Trophoblast cell (in vitro differentiated cells and primary cell): ENCODE measurements around the gene CAPN15.
A peak's percentile ranks its signal among the peaks of the same experiment; 100 is the strongest.

ENCODE experiments used
- DNase-seq, 2 donors: peaks; one replicate each; pipeline ENCODE4 v3.0.0-alpha.2; 2016
- H2AFZ ChIP-seq: 2 replicates; pipeline ENCODE4 v1.6.1; 2013; ENCODE audit warnings: low read length, moderate library complexity, mild to moderate bottlenecking; ENCODE audit not compliant: insufficient read depth, poor library complexity
- H2AK5ac ChIP-seq: 2 replicates; pipeline ENCODE4 v1.6.1; 2013; ENCODE audit warnings: mild to moderate bottlenecking, low read length
- H2BK120ac ChIP-seq: 2 replicates; pipeline ENCODE4 v1.6.1; 2013; ENCODE audit warnings: low read length, mild to moderate bottlenecking, moderate library complexity; ENCODE audit not compliant: insufficient read depth, poor library complexity
- H2BK12ac ChIP-seq: 2 replicates; pipeline ENCODE4 v1.6.1; 2013; ENCODE audit warnings: mild to moderate bottlenecking, low read length, moderate library complexity
- H2BK5ac ChIP-seq: 2 replicates; pipeline ENCODE4 v1.6.1; 2013; ENCODE audit warnings: low read length, low read depth, moderate library complexity, mild to moderate bottlenecking; ENCODE audit not compliant: poor library complexity
- H3K14ac ChIP-seq: 2 replicates; pipeline ENCODE4 v1.6.1; 2013; ENCODE audit warnings: mild to moderate bottlenecking, low read length
- H3K18ac ChIP-seq: 2 replicates; pipeline ENCODE4 v1.6.1; 2013; ENCODE audit warnings: mild to moderate bottlenecking, low read length
- H3K23ac ChIP-seq: 2 replicates; pipeline ENCODE4 v1.6.1; 2013; ENCODE audit warnings: low read length
- H3K27ac ChIP-seq: 2 replicates; pipeline ENCODE4 v1.5.1; 2013; ENCODE audit warnings: low read depth, mild to moderate bottlenecking, inconsistent platforms, low read length, moderate library complexity
- H3K27me3 ChIP-seq: 2 replicates; pipeline ENCODE4 v1.6.1; 2013; ENCODE audit warnings: inconsistent platforms, mild to moderate bottlenecking, low read length, moderate library complexity; ENCODE audit not compliant: insufficient read depth
- H3K36me3 ChIP-seq, 2 experiments: 1 replicate in 1 of 2; 2 replicates in 1 of 2; pipeline ENCODE4 v1.6.1; 2013; ENCODE audit warnings: low read length in 2 of 2, mild to moderate bottlenecking in 2 of 2, moderate library complexity in 1 of 2; ENCODE audit not compliant: insufficient read depth in 2 of 2, control insufficient read depth in 1 of 2
- H3K4ac ChIP-seq: 2 replicates; pipeline ENCODE4 v1.6.1; 2013; ENCODE audit warnings: low read depth, mild to moderate bottlenecking, low read length, moderate library complexity
- H3K4me1 ChIP-seq, 2 experiments: 1 replicate in 1 of 2; 2 replicates in 1 of 2; pipeline ENCODE4 v1.6.1; 2013; ENCODE audit warnings: low read length in 2 of 2, mild to moderate bottlenecking in 2 of 2, moderate library complexity in 1 of 2; ENCODE audit not compliant: insufficient read depth in 2 of 2, control insufficient read depth in 1 of 2
- H3K4me2 ChIP-seq: 2 replicates; pipeline ENCODE4 v1.6.1; 2013; ENCODE audit warnings: inconsistent platforms, mild to moderate bottlenecking, low read length, moderate library complexity
- H3K4me3 ChIP-seq: 2 replicates; pipeline ENCODE4 v1.5.1; 2013; ENCODE audit warnings: mild to moderate bottlenecking, low read depth, low read length, inconsistent platforms
- H3K79me1 ChIP-seq: one replicate; pipeline ENCODE4 v1.6.1; 2013; ENCODE audit warnings: low read length
- H3K79me2 ChIP-seq: 2 replicates; pipeline ENCODE4 v1.6.1; 2013; ENCODE audit warnings: low read length, mild to moderate bottlenecking; ENCODE audit not compliant: control insufficient read depth, insufficient read depth, poor library complexity
- H3K9ac ChIP-seq: 2 replicates; pipeline ENCODE4 v1.6.1; 2013; ENCODE audit warnings: mild to moderate bottlenecking, low read length
- H3K9me3 ChIP-seq: 2 replicates; pipeline ENCODE4 v1.6.1; 2013; ENCODE audit warnings: low read depth, mild to moderate bottlenecking, control low read depth, inconsistent platforms, low read length; ENCODE audit not compliant: insufficient read depth
- H4K12ac ChIP-seq: 2 replicates; pipeline ENCODE4 v1.6.1; 2013; ENCODE audit warnings: low read depth, mild to moderate bottlenecking, low read length, moderate library complexity
- H4K8ac ChIP-seq: 2 replicates; pipeline ENCODE4 v1.6.1; 2013; ENCODE audit warnings: low read depth, mild to moderate bottlenecking, low read length, moderate library complexity
- H4K91ac ChIP-seq: one replicate; pipeline ENCODE4 v1.6.1; 2013; ENCODE audit warnings: low read depth, mild to moderate bottlenecking, low read length, moderate library complexity
- WGBS: extraction: QIAGEN DNeasy Blood & Tissue Kit; methylation state at CpG from one replicate; pipeline ENCODE4 v1.1.7; 2013; ENCODE audit warnings: missing lambda C conversion rate; ENCODE audit not compliant: insufficient read length, insufficient coverage; ENCODE audit errors: extremely low coverage; 5-methylcytosine and 5-hydroxymethylcytosine counted together

Gene CAPN15

DNA sequence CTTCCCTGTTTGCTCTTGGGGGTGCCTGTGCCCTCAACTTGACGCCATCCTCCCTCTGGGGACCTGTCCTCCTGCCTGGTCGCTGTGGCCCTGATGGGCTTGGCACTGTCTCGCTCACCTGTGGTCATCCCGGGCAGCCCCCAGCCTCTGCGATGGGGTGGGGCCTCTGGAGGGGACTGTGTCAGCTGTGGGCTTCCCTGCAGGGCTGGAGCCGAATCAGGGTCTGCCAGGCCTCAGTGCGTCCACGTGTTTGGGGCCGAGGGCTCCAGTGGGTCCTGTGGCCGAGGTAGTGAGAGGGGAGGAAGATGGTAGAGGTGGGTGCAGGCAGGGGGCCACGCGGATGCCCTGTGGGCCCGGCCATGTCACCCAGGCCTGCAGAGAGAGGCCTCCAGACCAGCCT lies 50.3 kb downstream of the CAPN15 start:
- no peak overlapping the region for H2AK5ac ChIP-seq
- H3K18ac ChIP-seq: no peak overlapping the region
- no peaks in the 10 kb centered on the region for H3K79me2 ChIP-seq
- no CpG with 5 or more reads among the region's 13 CpGs for WGBS
- peaks cover 13% of the 10 kb centered on the region for H3K9me3 ChIP-seq
- no peaks in the 10 kb centered on the region for H3K79me1 ChIP-seq
- no peak for DNase-seq
- peaks cover 37 to 39% of the 10 kb centered on the region in 2 experiments for H3K36me3 ChIP-seq
- H3K27me3 ChIP-seq: no peaks in the 10 kb centered on the region
- no peak overlapping the region for H3K4me3 ChIP-seq
- H4K12ac ChIP-seq: no peak overlapping the region
- H3K4ac ChIP-seq: no peak overlapping the region
- no peak overlapping the region for H3K14ac ChIP-seq
- H4K8ac ChIP-seq: no peak overlapping the region
- H3K27ac ChIP-seq: no peak overlapping the region
- no peaks in the 10 kb centered on the region for H3K4me1 ChIP-seq
- H2BK120ac ChIP-seq: no peak overlapping the region
- H2AFZ ChIP-seq: no peak overlapping the region
- H3K23ac ChIP-seq: no peak overlapping the region
- H4K91ac ChIP-seq: no peak overlapping the region
- H3K4me2 ChIP-seq: no peak overlapping the region
- no peak overlapping the region for H3K9ac ChIP-seq
- no peak overlapping the region for H2BK12ac ChIP-seq
- H2BK5ac ChIP-seq: no peak overlapping the region

DNA sequence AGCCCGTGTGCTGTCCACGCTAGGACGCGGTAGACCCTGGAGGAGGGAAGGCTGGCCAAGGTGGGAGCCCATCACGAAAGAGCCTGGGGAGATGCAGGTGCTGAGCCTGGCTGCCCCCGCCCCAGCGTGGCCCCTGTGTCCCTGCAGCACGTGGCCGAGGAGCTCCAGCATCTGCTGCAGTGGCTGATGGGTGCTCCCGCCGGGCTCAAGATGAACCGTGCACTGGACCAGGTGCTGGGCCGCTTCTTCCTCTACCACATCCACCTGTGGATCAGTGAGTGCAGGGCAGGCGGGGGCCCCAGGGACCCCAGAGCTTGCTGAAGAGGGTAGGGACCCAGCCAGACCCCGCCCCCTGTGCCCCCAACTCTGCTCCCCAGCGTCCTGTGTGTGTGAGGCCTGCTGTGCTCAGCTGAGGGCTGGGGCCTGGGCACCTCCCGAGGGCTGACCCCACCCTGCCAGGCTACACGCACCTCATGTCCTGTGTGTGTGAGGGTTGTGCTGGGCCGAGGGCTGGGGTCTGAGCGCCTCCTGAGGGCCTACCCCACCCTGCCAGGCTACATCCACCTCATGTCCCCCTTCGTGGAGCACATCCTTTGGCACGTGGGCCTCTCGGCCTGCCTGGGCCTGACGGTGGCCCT lies 50.8 kb downstream of the CAPN15 start:
- no peak overlapping the region for H2AK5ac ChIP-seq
- no peak overlapping the region for H3K4ac ChIP-seq
- H3K27me3 ChIP-seq: no peaks in the 10 kb centered on the region
- no peak overlapping the region for H3K4me3 ChIP-seq
- no peaks in the 10 kb centered on the region for H3K79me2 ChIP-seq
- no peak overlapping the region for H2BK5ac ChIP-seq
- H3K14ac ChIP-seq: no peak overlapping the region
- no peak overlapping the region for H2AFZ ChIP-seq
- H3K4me1 ChIP-seq: no peaks in the 10 kb centered on the region
- H3K4me2 ChIP-seq: peak overlapping the region; percentile 25
- H2BK120ac ChIP-seq: no peak overlapping the region
- no peak overlapping the region for H2BK12ac ChIP-seq
- no peak for DNase-seq
- no peak overlapping the region for H4K91ac ChIP-seq
- no peak overlapping the region for H3K23ac ChIP-seq
- no peak overlapping the region for H4K8ac ChIP-seq
- no peak overlapping the region for H3K9ac ChIP-seq
- peaks cover 40 to 44% of the 10 kb centered on the region in 2 experiments for H3K36me3 ChIP-seq
- H3K18ac ChIP-seq: no peak overlapping the region
- WGBS: no CpG with 5 or more reads among the region's 24 CpGs
- H3K79me1 ChIP-seq: no peaks in the 10 kb centered on the region
- no peak overlapping the region for H3K27ac ChIP-seq
- H3K9me3 ChIP-seq: peaks cover 15% of the 10 kb centered on the region
- H4K12ac ChIP-seq: no peak overlapping the region

DNA sequence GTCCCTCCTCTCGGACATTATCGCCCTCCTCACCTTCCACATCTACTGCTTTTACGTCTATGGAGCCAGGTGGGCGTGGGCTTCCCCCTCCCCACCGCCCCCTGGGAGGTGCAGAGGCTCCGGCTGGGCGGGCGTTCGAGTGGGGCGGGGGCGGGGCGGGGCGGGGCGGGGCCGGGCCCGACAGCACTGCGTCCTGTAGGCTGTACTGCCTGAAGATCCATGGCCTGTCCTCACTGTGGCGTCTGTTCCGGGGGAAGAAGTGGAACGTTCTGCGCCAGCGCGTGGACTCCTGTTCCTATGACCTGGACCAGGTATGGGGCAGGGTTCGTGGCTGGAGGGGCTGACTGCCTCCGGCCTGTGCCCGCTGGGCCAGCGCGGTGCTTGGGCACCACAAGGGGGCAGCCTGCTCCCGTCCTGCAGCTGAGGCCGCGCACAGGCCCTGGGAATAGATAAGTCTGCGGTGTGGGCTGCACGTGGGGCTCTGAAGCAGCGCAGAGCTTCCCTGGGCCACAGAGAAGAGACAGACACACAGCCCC lies 51.4 kb downstream of the CAPN15 start:
- H3K14ac ChIP-seq: no peak overlapping the region
- WGBS: no CpG with 5 or more reads among the region's 34 CpGs
- H2BK12ac ChIP-seq: no peak overlapping the region
- no peak overlapping the region for H3K18ac ChIP-seq
- H3K4me1 ChIP-seq: no peaks in the 10 kb centered on the region
- H3K27ac ChIP-seq: no peak overlapping the region
- no peak overlapping the region for H2AK5ac ChIP-seq
- peaks cover 15% of the 10 kb centered on the region for H3K9me3 ChIP-seq
- no peaks in the 10 kb centered on the region for H3K79me1 ChIP-seq
- no peak overlapping the region for H3K9ac ChIP-seq
- H3K4ac ChIP-seq: no peak overlapping the region
- H2BK5ac ChIP-seq: no peak overlapping the region
- H3K79me2 ChIP-seq: no peaks in the 10 kb centered on the region
- peak; percentile 80 to 89 for DNase-seq
- H3K4me2 ChIP-seq: peak overlapping the region; percentile 70
- no peak overlapping the region for H4K8ac ChIP-seq
- H4K91ac ChIP-seq: no peak overlapping the region
- H2BK120ac ChIP-seq: no peak overlapping the region
- peaks cover 36 to 40% of the 10 kb centered on the region in 2 experiments for H3K36me3 ChIP-seq
- no peak overlapping the region for H3K4me3 ChIP-seq
- no peaks in the 10 kb centered on the region for H3K27me3 ChIP-seq
- no peak overlapping the region for H2AFZ ChIP-seq
- H4K12ac ChIP-seq: no peak overlapping the region
- no peak overlapping the region for H3K23ac ChIP-seq

DNA sequence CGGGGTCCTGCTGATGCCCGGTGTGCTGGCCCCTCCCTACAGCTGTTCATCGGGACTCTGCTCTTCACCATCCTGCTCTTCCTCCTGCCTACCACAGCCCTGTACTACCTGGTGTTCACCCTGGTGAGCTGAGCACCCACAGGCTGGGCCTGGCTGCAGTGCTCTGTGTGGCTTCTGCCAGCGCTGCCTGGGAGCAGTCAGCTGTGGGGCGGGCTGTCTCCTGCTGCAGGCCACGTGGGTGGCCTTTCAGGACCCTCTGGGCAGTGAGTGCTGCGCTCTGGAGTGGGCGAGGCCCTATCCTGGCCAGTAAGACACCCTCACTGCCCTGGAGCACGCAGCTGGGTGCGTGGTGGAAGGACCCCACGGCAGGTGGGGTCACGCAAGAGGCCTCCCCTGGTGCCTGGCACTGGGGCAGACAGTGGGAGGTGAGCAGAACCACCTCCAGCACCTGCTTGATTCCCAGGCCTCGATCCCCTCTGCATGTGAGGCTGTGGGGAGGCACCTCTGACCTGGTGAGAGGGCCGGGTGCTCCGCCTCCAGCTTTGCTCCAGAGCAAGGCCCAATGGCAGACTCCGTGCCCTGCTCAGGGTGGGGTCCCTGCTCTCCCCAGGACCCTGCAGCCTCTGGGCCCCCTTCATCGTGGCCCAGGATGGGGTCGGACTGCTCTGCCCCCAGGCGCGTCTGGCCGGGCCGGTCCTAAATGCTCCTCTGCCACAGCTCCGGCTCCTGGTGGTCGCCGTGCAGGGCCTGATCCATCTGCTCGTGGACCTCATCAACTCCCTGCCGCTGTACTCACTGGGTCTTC lies 52.8 kb downstream of the CAPN15 start:
- Histone ChIP-seq H2AK5ac (no peak overlapping the region), H3K4me1 (no peaks in the 10 kb centered on the region), H2BK120ac (no peak overlapping the region), H3K4me2 (no peak overlapping the region), H2BK5ac (no peak overlapping the region), H3K36me3 (peaks cover 22 to 26% of the 10 kb centered on the region in 2 experiments), H3K27ac (no peak overlapping the region), H3K4ac (no peak overlapping the region), H3K27me3 (no peaks in the 10 kb centered on the region), H4K8ac (no peak overlapping the region), H3K9me3 (peaks cover 15% of the 10 kb centered on the region), H4K91ac (no peak overlapping the region), H3K14ac (no peak overlapping the region), H3K23ac (no peak overlapping the region), H4K12ac (no peak overlapping the region), H3K79me1 (no peaks in the 10 kb centered on the region), H3K79me2 (no peaks in the 10 kb centered on the region), H2AFZ (no peak overlapping the region), H3K4me3 (no peak overlapping the region), H3K18ac (no peak overlapping the region), H3K9ac (no peak overlapping the region), H2BK12ac (no peak overlapping the region)
- no peak for DNase-seq
- WGBS: no CpG with 5 or more reads among the region's 27 CpGs
